GM19328 (cell line): ENCODE measurements around the gene SPSB2.
"Not testable (repeated sequence)": the region's sequence is repeated elsewhere in the genome, so short reads cannot be mapped to it uniquely, and the experiment has no call there.

ENCODE experiments used
- ATAC-seq: cut with Tn5 transposase; IDR thresholded peaks from one replicate; pipeline ENCODE4 v1.9.1; 2021; ENCODE audit warnings: mild to moderate bottlenecking, moderate library complexity; ENCODE audit not compliant: unreplicated experiment

SPSB2 gene

DNA sequence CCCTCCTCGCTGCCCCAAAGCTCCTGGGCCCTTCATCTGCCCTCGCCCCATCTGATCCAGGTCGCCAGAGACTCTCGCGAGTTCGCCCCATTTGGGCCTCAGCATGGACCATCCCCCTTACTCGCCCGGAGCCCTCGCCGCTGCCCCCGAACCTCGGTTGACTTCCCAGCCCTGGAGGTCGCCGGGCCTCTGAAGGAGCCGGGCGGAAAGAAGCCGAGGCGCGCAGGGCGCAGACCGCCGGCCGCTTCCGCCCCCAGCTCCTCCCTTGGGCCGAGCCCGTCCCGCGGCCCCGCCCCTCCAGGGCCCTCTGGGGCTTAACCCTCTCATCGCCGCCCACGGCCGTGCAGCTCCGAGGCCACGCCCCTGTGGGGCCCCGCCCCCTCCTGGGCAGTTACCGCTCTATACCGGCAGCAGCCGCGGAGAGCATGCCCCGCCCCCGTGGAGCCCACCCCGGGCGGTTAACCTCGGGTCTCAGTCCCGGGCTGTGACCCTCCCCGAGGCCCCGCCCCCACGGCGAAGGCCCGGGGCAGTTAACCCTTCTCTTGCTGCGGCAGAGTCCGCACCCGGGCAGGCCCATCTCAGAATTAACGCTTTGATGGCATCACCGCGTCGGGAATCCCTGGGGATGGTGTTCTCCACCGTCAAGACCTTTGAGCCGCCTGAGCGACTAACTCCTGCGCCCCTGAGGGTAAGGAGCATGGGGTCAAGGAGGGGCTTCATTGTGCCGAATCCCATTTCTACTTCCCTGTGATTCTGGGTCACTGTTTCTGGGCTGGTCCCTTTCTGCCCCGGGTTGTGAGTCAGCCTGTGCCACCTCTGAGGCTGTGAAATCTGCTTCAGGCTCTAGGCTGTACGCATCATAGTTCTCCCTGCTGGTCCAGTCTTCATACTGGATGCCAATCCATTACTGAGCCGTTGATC lies at the start of gene SPSB2:
Gene SPSB2 (minus strand): TSS at position 210 of the 921 bp plus-strand sequence. CDS start 402 bp downstream, outside the sequence.
- ATAC-seq = peak; percentile 75

- ATAC-seq = no peak
Measured at GRCh38 chr12:6921996-6922946, 49.2 kb upstream of the SPSB2 start.

- ATAC-seq = no peak
Measured at GRCh38 chr12:6921539-6921938, 48.4 kb upstream of the SPSB2 start.

- no peak for ATAC-seq
Measured at GRCh38 chr12:6919588-6919987, 46.5 kb upstream of the SPSB2 start.

DNA sequence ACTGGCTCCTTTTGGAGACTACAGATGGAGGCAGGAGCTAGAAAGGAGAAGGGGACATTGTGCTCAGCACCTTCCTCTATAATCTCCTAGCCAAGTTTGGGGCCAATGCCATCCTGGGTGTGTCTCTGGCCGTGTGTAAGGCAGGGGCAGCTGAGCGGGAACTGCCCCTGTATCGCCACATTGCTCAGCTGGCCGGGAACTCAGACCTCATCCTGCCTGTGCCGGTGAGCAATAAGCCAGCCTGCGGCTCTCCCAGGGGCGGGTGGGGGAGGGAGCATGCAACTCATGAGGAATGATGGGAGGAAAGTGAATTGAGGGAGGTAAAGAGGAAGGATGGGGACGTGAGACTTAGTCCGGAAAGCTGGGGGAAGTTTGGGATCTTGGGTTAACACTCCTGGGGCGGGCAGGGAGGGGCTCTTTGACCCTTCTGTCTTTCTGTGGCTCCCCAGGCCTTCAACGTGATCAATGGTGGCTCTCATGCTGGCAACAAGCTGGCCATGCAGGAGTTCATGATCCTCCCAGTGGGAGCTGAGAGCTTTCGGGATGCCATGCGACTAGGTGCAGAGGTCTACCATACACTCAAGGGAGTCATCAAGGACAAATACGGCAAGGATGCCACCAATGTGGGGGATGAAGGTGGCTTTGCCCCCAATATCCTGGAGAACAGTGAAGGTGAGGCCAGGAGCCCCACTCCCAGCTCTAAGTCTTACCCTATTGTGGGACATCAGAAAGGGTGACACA lies 44.6 kb upstream of the SPSB2 start:
- no peak for ATAC-seq

GRCh38 chr12:6916426-6917200 lies 43.5 kb upstream of the SPSB2 start:
- ATAC-seq = no peak

DNA sequence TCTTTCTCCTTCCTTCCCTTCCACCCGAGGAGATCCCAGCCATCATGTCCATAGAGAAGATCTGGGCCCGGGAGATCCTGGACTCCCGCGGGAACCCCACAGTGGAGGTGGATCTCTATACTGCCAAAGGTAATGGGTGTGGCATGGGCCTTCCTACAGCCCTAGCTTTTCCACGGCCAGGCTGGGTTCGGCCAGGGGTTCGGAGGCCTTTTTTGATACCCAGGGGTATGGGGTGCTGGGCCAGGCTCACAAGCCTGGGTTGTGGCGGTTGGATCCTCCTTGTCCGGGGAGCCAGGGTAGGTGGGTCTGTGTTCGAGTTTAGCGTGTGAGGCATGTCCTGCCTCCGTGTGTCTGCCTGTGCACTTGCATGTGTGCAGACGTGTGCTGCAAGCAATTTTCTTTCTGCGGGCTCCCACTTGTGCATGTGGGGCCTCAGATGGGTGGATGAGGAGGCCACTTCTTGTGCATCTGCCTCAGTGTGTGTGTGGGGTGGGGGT lies 42.7 kb upstream of the SPSB2 start:
- no peak for ATAC-seq

- no peak for ATAC-seq
Measured at GRCh38 chr12:6914947-6915788, 42.1 kb upstream of the SPSB2 start.

GRCh38 chr12:6914246-6914946 lies 41.3 kb upstream of the SPSB2 start, which contains the start of gene ENO2:
TSS of gene ENO2 (plus strand) at chr12:6914580. CDS start at chr12:6915833, 1,253 bp downstream.
- peak; percentile 55 for ATAC-seq

DNA sequence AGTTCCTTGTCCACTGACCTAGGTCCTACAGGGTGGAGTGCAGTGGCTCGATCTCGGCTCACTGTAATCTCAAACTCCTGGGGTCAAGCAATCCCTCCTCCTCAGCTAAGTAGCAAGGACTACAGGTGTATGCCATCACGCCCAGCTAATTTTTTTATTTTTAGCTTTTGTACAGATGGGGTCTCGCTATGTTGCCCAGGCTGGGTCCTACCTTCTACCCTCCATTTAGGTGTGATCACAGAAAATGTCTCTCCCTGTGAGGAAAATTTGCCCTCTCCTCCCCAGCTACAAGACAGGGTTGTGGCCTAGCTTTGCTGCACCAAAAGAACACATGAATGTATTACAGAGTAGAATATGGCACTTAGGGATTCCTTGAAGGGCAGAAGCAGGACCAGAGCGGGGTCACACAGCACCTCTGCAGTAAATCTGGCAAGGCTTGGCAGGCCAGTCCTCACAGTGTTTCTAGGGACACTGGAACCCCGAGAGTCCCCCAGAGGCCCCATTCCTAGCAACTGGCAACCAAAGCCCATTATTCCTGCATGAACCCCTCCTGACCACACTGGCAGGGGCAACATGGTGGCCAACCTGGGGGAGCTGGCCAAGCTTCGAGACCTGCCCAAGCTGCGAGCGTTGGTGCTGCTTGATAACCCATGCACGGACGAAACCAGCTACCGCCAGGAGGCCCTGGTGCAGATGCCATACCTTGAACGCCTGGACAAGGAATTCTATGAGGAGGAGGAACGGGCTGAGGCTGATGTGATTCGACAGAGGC lies 39.2 kb upstream of the SPSB2 start:
- ATAC-seq = no peak

- no peak for ATAC-seq
Measured at GRCh38 chr12:6909421-6910145, 36.5 kb upstream of the SPSB2 start.

GRCh38 chr12:6908141-6908540 lies 35.0 kb upstream of the SPSB2 start:
- not testable (repeated sequence) for ATAC-seq

- no peak for ATAC-seq
Measured at GRCh38 chr12:6905414-6906040, 32.4 kb upstream of the SPSB2 start.

DNA sequence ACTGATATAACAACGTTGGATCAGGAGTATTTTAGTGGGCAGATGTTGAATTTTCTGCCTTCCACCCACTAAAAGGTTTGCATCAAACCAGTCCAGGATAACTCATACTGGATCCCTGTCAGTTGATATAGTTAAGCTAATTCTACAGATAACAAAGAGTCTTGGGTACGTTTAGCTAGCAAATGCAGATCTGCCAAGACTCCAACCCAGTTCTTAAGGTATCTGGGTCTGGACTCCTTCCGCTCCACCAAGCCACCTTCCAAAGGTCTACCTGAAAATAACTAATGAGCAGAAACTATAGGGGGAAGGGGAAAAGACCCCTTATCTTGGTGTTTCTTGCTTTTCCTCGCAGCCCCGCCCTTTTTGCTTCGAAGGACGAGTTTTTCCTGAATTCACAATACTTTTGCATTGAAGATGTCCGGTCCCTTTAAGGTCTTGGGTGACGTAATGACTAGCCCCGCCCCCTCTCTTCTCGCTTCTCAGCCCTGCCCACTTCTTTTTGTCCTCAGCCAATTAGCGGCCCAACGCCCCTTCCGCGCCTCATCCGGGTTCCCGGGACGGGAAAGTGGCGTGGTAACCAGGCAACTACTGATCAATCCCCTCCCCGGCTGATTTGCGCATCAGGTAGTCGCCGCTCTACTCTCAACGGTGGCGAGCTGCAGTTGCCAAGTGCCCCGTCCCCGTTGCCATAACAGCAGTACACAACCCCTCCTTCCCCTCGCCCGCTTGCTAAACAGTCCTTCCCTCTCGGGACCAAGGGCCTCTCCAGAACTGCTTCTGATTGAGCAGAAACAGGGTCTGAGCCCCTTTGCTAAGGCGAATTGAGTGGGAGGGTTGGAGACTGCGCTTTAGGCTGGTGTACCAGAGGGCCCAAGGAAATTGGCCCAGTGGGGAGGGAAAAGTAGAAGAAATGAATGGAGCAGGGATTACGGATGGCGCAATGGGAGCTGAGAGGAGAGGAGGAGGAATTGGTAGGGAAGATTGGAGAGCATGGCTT lies 31.5 kb upstream of the SPSB2 start, which contains the start of gene LRRC23:
Gene LRRC23 (plus strand): TSS at position 543 of the 997 bp plus-strand sequence. CDS start 812 bp downstream, outside the sequence.
- ATAC-seq = peak; percentile 94

DNA sequence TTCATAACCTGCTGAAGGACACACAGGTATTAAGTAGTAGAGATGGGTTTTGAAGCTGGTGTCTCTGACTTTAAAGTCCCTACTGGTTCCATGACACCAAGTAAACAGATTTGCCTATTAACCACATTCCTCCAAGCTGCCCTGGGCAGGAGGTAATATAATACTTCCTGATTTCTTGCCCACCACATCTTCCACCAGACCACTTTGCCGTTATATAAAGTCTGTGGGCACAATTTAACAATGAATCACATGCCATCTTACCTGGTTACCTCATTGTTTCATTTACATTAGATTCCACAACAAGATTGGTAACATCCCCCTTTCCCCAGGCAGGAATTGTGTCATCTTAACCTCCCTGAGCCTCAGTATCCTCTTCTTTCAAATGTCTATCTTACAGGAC lies 30.6 kb upstream of the SPSB2 start:
- no peak for ATAC-seq
